Measurements from ENCODE around the gene SPRR2E. TPM values are rescaled to one million over a fixed set of nuclear protein-coding genes. Genes with fewer than 3 reads are reported as not detected.
"Not testable (repeated sequence)": the region's sequence is repeated elsewhere in the genome, so short reads cannot be mapped to it uniquely, and the experiment has no call there.

The SPRR2E gene
- polyA plus RNA-seq: not detected

GRCh38 chr1:153094426-153094825, at the start of gene SPRR2E:
Gene SPRR2E (minus strand): TSS chr1:153094526. CDS start chr1:153093751, 775 bp downstream.
- H3K27me3 Mint-ChIP-seq (ENCODE audit: low read depth in 3 of 3): peaks cover 2 to 11% (median 4%) of the 10 kb centered on the region in 3 donors
- no peaks in the 10 kb centered on the region for H3K9me3 Mint-ChIP-seq
- no peak within 1 kb of the TSS for H3K27ac Mint-ChIP-seq
- H3K36me3 Mint-ChIP-seq: no peaks in the 10 kb centered on the region
- H3K4me1 Mint-ChIP-seq: no peaks in the 10 kb centered on the region
- no peak for DNase-seq
- H3K4me3 Mint-ChIP-seq: no peak within 1 kb of the TSS

- Mint-ChIP-seq H3K4me3 (no peak overlapping the region), H3K4me1 (no peaks in the 10 kb centered on the region)
These were observed 47.1 kb upstream of the SPRR2E start for GRCh38 chr1:153141377-153141776.

GRCh38 chr1:153140484-153140883, 46.2 kb upstream of the SPRR2E start:
- Mint-ChIP-seq H3K36me3 (no peaks in the 10 kb centered on the region), H3K4me3 (no peak overlapping the region), H3K27me3 (ENCODE audit: low read depth in 3 of 3) (peaks cover 5 to 16% (median 8%) of the 10 kb centered on the region in 3 donors), H3K9me3 (peaks cover 0 to 3% (median 0%) of the 10 kb centered on the region in 6 donors), H3K27ac (no peak overlapping the region), H3K4me1 (no peaks in the 10 kb centered on the region)
- no peak for DNase-seq

More at GRCh38 chr1:153141377-153141776, 47.1 kb upstream of the SPRR2E start:
- DNase-seq: no peak
- H3K36me3 Mint-ChIP-seq: no peaks in the 10 kb centered on the region
- peaks cover 3 to 14% (median 5%) of the 10 kb centered on the region in 3 donors for H3K27me3 Mint-ChIP-seq (ENCODE audit: low read depth in 3 of 3)
- H3K9me3 Mint-ChIP-seq: peaks cover 0 to 3% (median 0%) of the 10 kb centered on the region in 6 donors
- H3K27ac Mint-ChIP-seq: no peak overlapping the region

GRCh38 chr1:153133743-153134142, 39.4 kb upstream of the SPRR2E start:
- peaks cover 5 to 13% (median 11%) of the 10 kb centered on the region in 3 donors for H3K27me3 Mint-ChIP-seq (ENCODE audit: low read depth in 3 of 3)
- no peak overlapping the region for H3K27ac Mint-ChIP-seq
- H3K4me1 Mint-ChIP-seq: no peaks in the 10 kb centered on the region

GRCh38 chr1:153133267-153133666, 38.9 kb upstream of the SPRR2E start:
- Mint-ChIP-seq H3K36me3 (no peaks in the 10 kb centered on the region), H3K9me3 (peaks cover 0 to 2% (median 0%) of the 10 kb centered on the region in 6 donors), H3K4me3 (no peak overlapping the region), H3K27ac (no peak overlapping the region), H3K27me3 (ENCODE audit: low read depth in 3 of 3) (peaks cover 7 to 13% (median 11%) of the 10 kb centered on the region in 3 donors), H3K4me1 (no peaks in the 10 kb centered on the region)
- DNase-seq: no peak

More at GRCh38 chr1:153133743-153134142, 39.4 kb upstream of the SPRR2E start:
- Mint-ChIP-seq H3K9me3 (peaks cover 0 to 2% (median 0%) of the 10 kb centered on the region in 6 donors), H3K4me3 (no peak overlapping the region), H3K36me3 (no peaks in the 10 kb centered on the region)
- DNase-seq: no peak

- H3K36me3 Mint-ChIP-seq; H3K4me3 Mint-ChIP-seq; H3K27ac Mint-ChIP-seq; H3K4me1 Mint-ChIP-seq; H3K27me3 Mint-ChIP-seq (ENCODE audit: low read depth in 3 of 3); DNase-seq: not testable (repeated sequence)
- peaks cover 0 to 12% (median 2%) of the 10 kb centered on the region in 6 donors for H3K9me3 Mint-ChIP-seq
These were observed 34.4 kb upstream of the SPRR2E start for GRCh38 chr1:153128688-153129087.

GRCh38 chr1:153127296-153127695, 33.0 kb upstream of the SPRR2E start:
- no peak overlapping the region for H3K27ac Mint-ChIP-seq
- H3K4me1 Mint-ChIP-seq: no peaks in the 10 kb centered on the region
- H3K27me3 Mint-ChIP-seq (ENCODE audit: low read depth in 3 of 3): peaks cover 8 to 10% (median 8%) of the 10 kb centered on the region in 3 donors
- no peak for DNase-seq
- peaks cover 0 to 12% (median 3%) of the 10 kb centered on the region in 6 donors for H3K9me3 Mint-ChIP-seq
- no peaks in the 10 kb centered on the region for H3K36me3 Mint-ChIP-seq
- H3K4me3 Mint-ChIP-seq: no peak overlapping the region

GRCh38 chr1:153125536-153125935, 31.2 kb upstream of the SPRR2E start:
- DNase-seq: no peak
- H3K36me3 Mint-ChIP-seq: no peaks in the 10 kb centered on the region
- H3K9me3 Mint-ChIP-seq: peaks cover 0 to 12% (median 3%) of the 10 kb centered on the region in 6 donors
- H3K4me1 Mint-ChIP-seq: no peaks in the 10 kb centered on the region
- H3K27me3 Mint-ChIP-seq (ENCODE audit: low read depth in 3 of 3): peaks cover 6 to 10% (median 10%) of the 10 kb centered on the region in 3 donors
- no peak overlapping the region for H3K4me3 Mint-ChIP-seq
- H3K27ac Mint-ChIP-seq: no peak overlapping the region

GRCh38 chr1:153123793-153124192, 29.5 kb upstream of the SPRR2E start:
- not testable (repeated sequence) for DNase-seq, H3K27ac Mint-ChIP-seq, H3K4me3 Mint-ChIP-seq, H3K4me1 Mint-ChIP-seq, H3K36me3 Mint-ChIP-seq
- Mint-ChIP-seq H3K9me3 (peaks cover 0 to 12% (median 3%) of the 10 kb centered on the region in 6 donors), H3K27me3 (ENCODE audit: low read depth in 3 of 3) (peaks cover 7 to 11% (median 10%) of the 10 kb centered on the region in 3 donors)

- peaks cover 0 to 12% (median 3%) of the 10 kb centered on the region in 6 donors for H3K9me3 Mint-ChIP-seq
- H3K4me3 Mint-ChIP-seq: no peak overlapping the region
- no peak for DNase-seq
- H3K36me3 Mint-ChIP-seq: no peaks in the 10 kb centered on the region
- peaks cover 7 to 13% (median 10%) of the 10 kb centered on the region in 3 donors for H3K27me3 Mint-ChIP-seq (ENCODE audit: low read depth in 3 of 3)
- no peaks in the 10 kb centered on the region for H3K4me1 Mint-ChIP-seq
- H3K27ac Mint-ChIP-seq: no peak overlapping the region
These were observed 28.6 kb upstream of the SPRR2E start for GRCh38 chr1:153122831-153123421.

- H3K27me3 Mint-ChIP-seq (ENCODE audit: low read depth in 3 of 3): peaks cover 4 to 8% (median 7%) of the 10 kb centered on the region in 3 donors
- no peak for DNase-seq
- no peak overlapping the region for H3K27ac Mint-ChIP-seq
- H3K36me3 Mint-ChIP-seq: no peaks in the 10 kb centered on the region
- peaks cover 0 to 12% (median 2%) of the 10 kb centered on the region in 6 donors for H3K9me3 Mint-ChIP-seq
- H3K4me3 Mint-ChIP-seq: no peak overlapping the region
- no peaks in the 10 kb centered on the region for H3K4me1 Mint-ChIP-seq
These were observed 26.6 kb upstream of the SPRR2E start for GRCh38 chr1:153120945-153121344.

GRCh38 chr1:153119491-153119971, 25.2 kb upstream of the SPRR2E start:
- DNase-seq: no peak
- H3K27ac Mint-ChIP-seq: no peak overlapping the region
- peaks cover 0 to 7% (median 0%) of the 10 kb centered on the region in 6 donors for H3K9me3 Mint-ChIP-seq
- no peaks in the 10 kb centered on the region for H3K4me1 Mint-ChIP-seq
- H3K36me3 Mint-ChIP-seq: no peaks in the 10 kb centered on the region
- no peak overlapping the region for H3K4me3 Mint-ChIP-seq
- peaks cover 4 to 8% (median 7%) of the 10 kb centered on the region in 3 donors for H3K27me3 Mint-ChIP-seq (ENCODE audit: low read depth in 3 of 3)

- not testable (repeated sequence) for H3K27me3 Mint-ChIP-seq (ENCODE audit: low read depth in 3 of 3)
These were observed 20.9 kb upstream of the SPRR2E start for GRCh38 chr1:153115264-153115663.

GRCh38 chr1:153113416-153113815, 19.1 kb upstream of the SPRR2E start, which contains the start of gene SPRR2F:
Gene SPRR2F (minus strand): TSS chr1:153113516. CDS start chr1:153112733, 783 bp downstream.
- no peak for DNase-seq
- Mint-ChIP-seq H3K9me3 (no peaks in the 10 kb centered on the region), H3K36me3 (no peaks in the 10 kb centered on the region), H3K27me3 (ENCODE audit: low read depth in 3 of 3) (peaks cover 0 to 4% (median 4%) of the 10 kb centered on the region in 3 donors), H3K4me3 (no peak within 1 kb of the TSS), H3K27ac (no peak within 1 kb of the TSS), H3K4me1 (no peaks in the 10 kb centered on the region)

More at GRCh38 chr1:153115264-153115663, 20.9 kb upstream of the SPRR2E start:
- H3K4me3 Mint-ChIP-seq, H3K9me3 Mint-ChIP-seq, DNase-seq, H3K4me1 Mint-ChIP-seq, H3K27ac Mint-ChIP-seq, H3K36me3 Mint-ChIP-seq: not testable (repeated sequence)
